GM12878 (cell line): ENCODE results near the gene SSR1. TPM values are rescaled to one million over a fixed set of nuclear protein-coding genes. Genes with fewer than 3 reads are reported as not detected.

Source experiments
- ATAC-seq: fragments of 200-7000 bp; cut with Tn5 transposase; 3 replicates; pipeline ENCODE4 v1.9.1; 2020; ENCODE audit warnings: mild to moderate bottlenecking, moderate library complexity
- BruUV-seq: library from RNA; stranded (reverse); fragments of 400-500 nt; replicated peaks from 2 replicates; lab custom pipeline; 2021; lab: Mats Ljungman, UMichigan
- CTCF ChIA-PET: fragments of 300-600 bp; sonication (Branson Sonifier 250); formaldehyde crosslinking; extraction: SDS; loops from one replicate; lab custom pipeline; 2021; ENCODE audit warnings: inconsistent platforms; lab: Yijun Ruan, JAX
- POLR2A ChIA-PET: fragments of 350-600 bp; formaldehyde crosslinking; extraction: SDS; loops from one replicate; lab custom pipeline; 2021; ENCODE audit warnings: inconsistent platforms; lab: Charles Lee
- RAD21 ChIA-PET: fragments of 300-600 bp; sonication (Branson Sonifier 250); formaldehyde crosslinking; loops from one replicate; lab custom pipeline; 2023; ENCODE audit warnings: antibody characterized with exemption; ENCODE audit not compliant: unreplicated experiment; lab: Charles Lee
- SMC1A ChIA-PET: fragments of 300-600 bp; sonication (Branson Sonifier 250); formaldehyde crosslinking; loops from one replicate; lab custom pipeline; 2023; ENCODE audit not compliant: unreplicated experiment, uncharacterized antibody; lab: Charles Lee
- DNase-seq: peaks from one replicate; pipeline ENCODE4 v3.0.0-alpha.2; 2011; ENCODE audit warnings: low read depth, low spot score
- FAIRE-seq: peaks from 3 replicates; lab custom pipeline; 2011; peaks lifted over from hg19 to GRCh38; lab: Jason Lieb, UNC
- H2AFZ ChIP-seq: 2 replicates; pipeline ENCODE4 v1.6.0; 2011; ENCODE audit warnings: low read depth, low read length, control low read depth; ENCODE audit not compliant: control insufficient read depth
- H3K27ac ChIP-seq: 2 replicates; pipeline ENCODE4 v1.5.1; 2011; ENCODE audit warnings: control low read depth; ENCODE audit not compliant: control insufficient read depth, insufficient read depth
- H3K27me3 ChIP-seq, 2 experiments: replicated peaks in 1 of 2; 2 replicates each; pipeline versions ENCODE4 v1.6.0 to v1.6.1; 2011; ENCODE audit warnings: low read length in 1 of 2; ENCODE audit not compliant: control insufficient read depth in 2 of 2, insufficient read depth in 2 of 2
- H3K36me3 ChIP-seq, 2 experiments: 2 replicates each; pipeline ENCODE4 v1.5.1; 2011; ENCODE audit warnings: low read length in 1 of 2; ENCODE audit not compliant: control insufficient read depth in 2 of 2, insufficient read depth in 2 of 2
- H3K4me1 ChIP-seq: 2 replicates; pipeline ENCODE4 v1.6.1; 2011; ENCODE audit warnings: mild to moderate bottlenecking, low read length, moderate library complexity, mixed read lengths; ENCODE audit not compliant: control insufficient read depth, insufficient read depth
- H3K4me2 ChIP-seq: 2 replicates; pipeline ENCODE4 v1.6.0; 2011; ENCODE audit warnings: control low read depth; ENCODE audit not compliant: control insufficient read depth, insufficient read depth
- H3K4me3 ChIP-seq: fragments of 200-600 bp; sonication (generic); 2 replicates; pipeline ENCODE4 v1.5.1; 2016
- H3K79me2 ChIP-seq: 2 replicates; pipeline ENCODE4 v1.6.0; 2011; ENCODE audit warnings: low read length; ENCODE audit not compliant: control insufficient read depth, insufficient read depth
- H3K9ac ChIP-seq: 2 replicates; pipeline ENCODE4 v1.8.0; 2011; ENCODE audit warnings: low read length, control low read depth, mixed read lengths; ENCODE audit not compliant: control insufficient read depth, insufficient read depth
- H3K9me3 ChIP-seq: replicated peaks from 3 replicates; pipeline ENCODE4 v1.5.1; 2011; ENCODE audit warnings: mild to moderate bottlenecking, low read length; ENCODE audit not compliant: control insufficient read depth, insufficient read depth
- H4K20me1 ChIP-seq: 2 replicates; pipeline ENCODE4 v1.6.0; 2011; ENCODE audit not compliant: control insufficient read depth, insufficient read depth
- ATF2 ChIP-seq: IDR thresholded peaks from 2 replicates; pipeline ENCODE4 v1.6.1; 2012; ENCODE audit warnings: low read length, inconsistent platforms
- ATF3 ChIP-seq: IDR thresholded peaks from 2 replicates; pipeline ENCODE4 v1.6.1; 2011; ENCODE audit warnings: low read depth, mild to moderate bottlenecking, low read length, moderate library complexity, borderline replicate concordance; ENCODE audit errors: extremely low read depth
- ATF7 ChIP-seq: fragments of 450-650 bp; IDR thresholded peaks from 2 replicates; pipeline ENCODE4 v1.6.1; 2016; ENCODE audit warnings: low read depth, mild to moderate bottlenecking
- CBFB ChIP-seq: IDR thresholded peaks from 2 replicates; pipeline ENCODE4 v1.6.1; 2016; ENCODE audit warnings: antibody characterized with exemption, low read depth
- CUX1 ChIP-seq: IDR thresholded peaks from 2 replicates; pipeline ENCODE4 v1.6.1; 2012; ENCODE audit warnings: improper control_type of control experiment, low read depth, low read length; ENCODE audit not compliant: insufficient replicate concordance
- FOXK2 ChIP-seq: fragments of 450-650 bp; IDR thresholded peaks from 2 replicates; pipeline ENCODE4 v1.6.1; 2017; ENCODE audit warnings: mild to moderate bottlenecking, moderate library complexity
- FOXM1 ChIP-seq: IDR thresholded peaks from 2 replicates; pipeline ENCODE4 v1.6.1; 2012; ENCODE audit warnings: low read depth, mild to moderate bottlenecking, inconsistent platforms, low read length, moderate library complexity
- RCOR1 ChIP-seq: conservative IDR thresholded peaks from 2 replicates; pipeline ENCODE4 v1.6.1; 2012; ENCODE audit warnings: low read depth, low read length, improper control_type of control experiment
- YBX1 ChIP-seq: fragments of 450-650 bp; IDR thresholded peaks from 2 replicates; pipeline ENCODE4 v1.6.1; 2016; ENCODE audit warnings: antibody characterized with exemption
- ZNF622 ChIP-seq: fragments of 450-650 bp; IDR thresholded peaks from 2 replicates; pipeline ENCODE4 v1.6.1; 2017; ENCODE audit warnings: mild to moderate bottlenecking, inconsistent platforms
- WGBS: methylation state at CpG from one replicate; pipeline ENCODE4 v1.1.6; 2016; ENCODE audit warnings: low lambda C conversion rate; ENCODE audit not compliant: insufficient replicate concordance, insufficient coverage; ENCODE audit errors: missing lambda C conversion rate; 5-methylcytosine and 5-hydroxymethylcytosine counted together
- in situ Hi-C: fragments of 300-500 bp; cut with MboI; formaldehyde crosslinking; loops from 9 replicates; pipeline ENCODE4 v1.14.3; 2018; ENCODE audit warnings: mixed read lengths
- intact Hi-C: fragments of 100-400 bp; cut with micrococcal nuclease; formaldehyde crosslinking; loops from one replicate; pipeline ENCODE4 v1.14.2; 2022; ENCODE audit not compliant: unreplicated experiment
- polyA plus RNA-seq, 11 experiments: library from polyadenylated mRNA; depleted of rRNA in 4 of 11; unstranded in 6 of 11; stranded (reverse) in 5 of 11; fragments of >200 nt; fragmentation: Nextera tagmentation in 4 of 11; fragmentation: Illumina TruSeq in 1 of 11; extraction: Ambion mirVana in 4 of 11; extraction: Trizol in 1 of 11; gene quantifications; 1 replicate in 1 of 11; 2 replicates in 10 of 11; pipeline versions ENCODE4 v1.2.1 to v1.2.3, GENCODE V29; 2011 to 2016; ENCODE audit warnings: inconsistent platforms in 2 of 11, missing spikeins in 2 of 11, low read depth in 1 of 11
- total RNA-seq, 4 experiments: library from RNA; depleted of rRNA in 3 of 4; stranded (reverse); fragments of >200 nt in 3 of 4; fragmentation: Illumina TruSeq in 1 of 4; extraction: Trizol in 1 of 4; gene quantifications; 2 replicates each; pipeline versions ENCODE4 v1.2.1 to v1.2.3, GENCODE V29; 2013 to 2021
- TF ChIP-seq, protein P1 (sequence below): IDR thresholded peaks from 2 replicates; pipeline ENCODE4 v1.6.1; 2012; ENCODE audit warnings: mild to moderate bottlenecking, low read depth, low read length

The SSR1 gene
- total and polyA plus RNA-seq, 10 of the 15 experiments (the other 5 are each of a cell fraction or from before 2014, with no cell fraction given), result 42.0 to 209 (median 128) TPM

DNA sequence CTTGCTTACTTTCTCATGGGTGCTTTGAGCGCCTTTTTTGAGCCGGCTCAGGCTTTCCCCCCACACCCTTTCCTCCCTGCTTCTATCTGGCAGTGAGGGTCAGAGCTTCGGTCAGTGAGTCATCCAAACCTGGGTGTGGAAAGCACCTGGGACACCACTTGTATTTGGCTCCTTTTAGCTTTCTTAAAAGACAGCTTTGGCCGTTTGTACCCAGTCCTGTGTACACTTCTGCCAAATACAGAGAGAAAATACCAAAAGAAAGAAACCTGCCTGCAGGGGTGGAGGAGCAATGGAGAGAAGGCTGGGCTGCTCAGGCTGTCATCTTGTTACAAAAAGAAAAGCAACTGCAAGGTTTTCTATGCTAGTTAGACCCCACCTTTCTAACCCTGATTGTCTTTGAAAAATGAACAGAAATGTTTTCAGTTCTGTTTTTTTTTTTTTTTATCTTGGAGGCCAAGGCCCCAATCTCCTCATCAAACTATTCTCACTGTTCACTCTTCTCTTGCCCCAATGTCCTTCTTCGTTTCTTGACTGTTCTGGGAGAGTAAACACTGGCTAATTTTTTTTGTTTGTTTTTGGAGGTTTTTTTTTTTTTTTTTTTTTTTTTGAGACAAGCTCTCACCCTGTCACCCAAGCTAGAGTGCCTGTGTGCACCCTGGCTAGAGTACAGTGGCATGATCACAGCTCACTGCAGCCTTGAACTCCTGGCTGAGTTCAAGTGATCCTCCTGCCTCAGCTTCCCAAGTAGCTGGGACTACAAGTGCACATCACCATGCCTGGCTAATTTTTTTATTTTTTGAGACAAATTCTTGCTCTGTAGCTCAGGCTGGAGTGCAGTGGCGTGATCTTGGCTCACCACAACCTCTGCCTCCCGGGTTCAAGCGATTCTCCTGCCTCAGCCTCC, 76.4 kb downstream of the SSR1 start:
- BruUV-seq, result no TSS peak
- H3K79me2 ChIP-seq, result peaks cover 40% of the 10 kb centered on the region
- intact Hi-C loops, result loop anchor here (5.0 kb wide), 3 partner anchors 79 to 319 kb away; partner anchors contain the start of gene RREB1
- TF ChIP-seq ATF2, result peak; percentile 67; the same call in 1 of the 2 replicates
- no peak for TF ChIP-seq ZNF622
- no peak for TF ChIP-seq ATF3
- no peak for TF ChIP-seq RCOR1
- no peak for TF ChIP-seq CBFB
- TF ChIP-seq FOXK2, result no peak
- no peak for TF ChIP-seq YBX1
- TF ChIP-seq ATF7, result 0 out of 2 replicates have a peak, but pooled peaks have one; percentile 24
- TF ChIP-seq FOXM1, result peak; percentile 65
- no peak for TF ChIP-seq CUX1
- TF ChIP-seq, protein P1, sequence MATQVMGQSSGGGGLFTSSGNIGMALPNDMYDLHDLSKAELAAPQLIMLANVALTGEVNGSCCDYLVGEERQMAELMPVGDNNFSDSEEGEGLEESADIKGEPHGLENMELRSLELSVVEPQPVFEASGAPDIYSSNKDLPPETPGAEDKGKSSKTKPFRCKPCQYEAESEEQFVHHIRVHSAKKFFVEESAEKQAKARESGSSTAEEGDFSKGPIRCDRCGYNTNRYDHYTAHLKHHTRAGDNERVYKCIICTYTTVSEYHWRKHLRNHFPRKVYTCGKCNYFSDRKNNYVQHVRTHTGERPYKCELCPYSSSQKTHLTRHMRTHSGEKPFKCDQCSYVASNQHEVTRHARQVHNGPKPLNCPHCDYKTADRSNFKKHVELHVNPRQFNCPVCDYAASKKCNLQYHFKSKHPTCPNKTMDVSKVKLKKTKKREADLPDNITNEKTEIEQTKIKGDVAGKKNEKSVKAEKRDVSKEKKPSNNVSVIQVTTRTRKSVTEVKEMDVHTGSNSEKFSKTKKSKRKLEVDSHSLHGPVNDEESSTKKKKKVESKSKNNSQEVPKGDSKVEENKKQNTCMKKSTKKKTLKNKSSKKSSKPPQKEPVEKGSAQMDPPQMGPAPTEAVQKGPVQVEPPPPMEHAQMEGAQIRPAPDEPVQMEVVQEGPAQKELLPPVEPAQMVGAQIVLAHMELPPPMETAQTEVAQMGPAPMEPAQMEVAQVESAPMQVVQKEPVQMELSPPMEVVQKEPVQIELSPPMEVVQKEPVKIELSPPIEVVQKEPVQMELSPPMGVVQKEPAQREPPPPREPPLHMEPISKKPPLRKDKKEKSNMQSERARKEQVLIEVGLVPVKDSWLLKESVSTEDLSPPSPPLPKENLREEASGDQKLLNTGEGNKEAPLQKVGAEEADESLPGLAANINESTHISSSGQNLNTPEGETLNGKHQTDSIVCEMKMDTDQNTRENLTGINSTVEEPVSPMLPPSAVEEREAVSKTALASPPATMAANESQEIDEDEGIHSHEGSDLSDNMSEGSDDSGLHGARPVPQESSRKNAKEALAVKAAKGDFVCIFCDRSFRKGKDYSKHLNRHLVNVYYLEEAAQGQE, result no peak

More for the DNA sequence above, 76.4 kb downstream of the SSR1 start:
- peak overlapping the region; percentile 95 for H3K27ac ChIP-seq
- peaks cover 12 to 39% of the 10 kb centered on the region in 2 experiments for H3K36me3 ChIP-seq
- CTCF ChIA-PET, result interaction anchor here (0.5 to 3.5 kb wide), 12 partner anchors 9 to 830 kb away, joined by 3 to 25 read pairs (median 5); no protein-coding TSS in a partner anchor
- no peak overlapping the region for H2AFZ ChIP-seq
- in situ Hi-C loops, result no loop called here
- 38% methylated on average over 8 of the region's 8 CpGs for WGBS
- ATAC-seq (peak; percentile 87), FAIRE-seq (peak; percentile 98), DNase-seq (peak; percentile 69)
- SMC1A ChIA-PET, result interaction anchor here (0.6 to 4.3 kb wide), 20 partner anchors 16 to 649 kb away, joined by 3 to 35 read pairs (median 4); no protein-coding TSS in a partner anchor
- H3K9ac ChIP-seq, result peak overlapping the region; percentile 60
- H3K4me1 ChIP-seq, result peaks cover 63% of the 10 kb centered on the region
- no peaks in the 10 kb centered on the region for H4K20me1 ChIP-seq
- no peaks in the 10 kb centered on the region for H3K9me3 ChIP-seq
- no peaks in the 10 kb centered on the region for H3K27me3 ChIP-seq
- RAD21 ChIA-PET, result interaction anchor here (0.5 to 4.3 kb wide), 24 partner anchors 29 to 560 kb away, joined by 3 to 19 read pairs (median 4); partner anchors contain the start of gene RREB1
- POLR2A ChIA-PET, result interaction anchor here (0.5 to 2.1 kb wide), 9 partner anchors 32 to 758 kb away, joined by 3 to 13 read pairs (median 4); partner anchors contain the start of gene RREB1
- H3K4me3 ChIP-seq, result no peak overlapping the region
- H3K4me2 ChIP-seq, result peak overlapping the region; percentile 93
